Subcutaneous adipose tissue (tissue), 4 donors: ENCODE data around the gene SLC10A4. TPM values are rescaled to one million over a fixed set of nuclear protein-coding genes. Genes with fewer than 3 reads are reported as not detected.

Source experiments
- CTCF ChIP-seq: fragments of 450-650 bp; IDR thresholded peaks from one replicate; pipeline ENCODE4 v1.5.1; 2016; ENCODE audit warnings: low read depth, mild to moderate bottlenecking, control low read depth, antibody characterized with exemption, moderate library complexity
- total RNA-seq, 4 donors: library from RNA; depleted of rRNA; stranded (reverse); fragments of >200 nt; gene quantifications; one replicate each; pipeline ENCODE4 v1.1.0, GENCODE V29; 2016

The SLC10A4 gene
- total RNA-seq, 4 donors from 2014 or later = not detected

- TF ChIP-seq CTCF = no peak
Observed at GRCh38 chr4:48472794-48473193, 10.3 kb upstream of the SLC10A4 start.

GRCh38 chr4:48475770-48476169 lies 7.4 kb upstream of the SLC10A4 start:
- TF ChIP-seq CTCF = no peak

- TF ChIP-seq CTCF = no peak
Observed at GRCh38 chr4:48478273-48478672, 4.9 kb upstream of the SLC10A4 start.

GRCh38 chr4:48481581-48481980 lies 1.6 kb upstream of the SLC10A4 start:
- TF ChIP-seq CTCF = no peak

- TF ChIP-seq CTCF = no peak
Observed at GRCh38 chr4:48483777-48484493, 792 bp downstream of the SLC10A4 start.

- TF ChIP-seq CTCF = no peak
Observed at GRCh38 chr4:48484494-48485168, 1.5 kb downstream of the SLC10A4 start.

- no peak for TF ChIP-seq CTCF
Observed at GRCh38 chr4:48489683-48490011, 6.5 kb downstream of the SLC10A4 start.
